Liver (tissue), 9 donors: ENCODE data around the gene ANKS3. TPM values are rescaled to one million over a fixed set of nuclear protein-coding genes. Genes with fewer than 3 reads are reported as not detected.
"Not testable (repeated sequence)": the region's sequence is repeated elsewhere in the genome, so short reads cannot be mapped to it uniquely, and the experiment has no call there.

Experiments
- DNase-seq: peaks from one replicate; pipeline ENCODE4 v3.0.0-alpha.2; 2017; ENCODE audit warnings: low spot score
- H3K27ac ChIP-seq, 2 donors: one replicate each; pipeline ENCODE4 v1.7.0; 2013; ENCODE audit warnings: inconsistent platforms in 2 of 2, low read length in 2 of 2, control low read depth in 1 of 2, low read depth in 1 of 2, mild to moderate bottlenecking in 1 of 2
- H3K27me3 ChIP-seq, 4 donors: one replicate each; pipeline versions ENCODE4 v1.6.1 to v1.7.0; 2013; ENCODE audit warnings: low read length in 3 of 4, inconsistent platforms in 1 of 4, mild to moderate bottlenecking in 1 of 4, moderate library complexity in 1 of 4; ENCODE audit not compliant: control insufficient read depth in 4 of 4, insufficient read depth in 4 of 4
- H3K36me3 ChIP-seq, 4 donors: one replicate each; pipeline versions ENCODE4 v1.6.1 to v1.7.0; 2013; ENCODE audit warnings: low read length in 3 of 4, mild to moderate bottlenecking in 3 of 4, low read depth in 1 of 4, moderate library complexity in 1 of 4; ENCODE audit not compliant: control insufficient read depth in 4 of 4, insufficient read depth in 3 of 4
- H3K4me1 ChIP-seq, 4 donors: one replicate each; pipeline versions ENCODE4 v1.6.1 to v1.7.0; 2013; ENCODE audit warnings: low read length in 3 of 4, mild to moderate bottlenecking in 3 of 4, moderate library complexity in 1 of 4; ENCODE audit not compliant: control insufficient read depth in 4 of 4, insufficient read depth in 4 of 4
- H3K4me3 ChIP-seq, 3 donors: one replicate each; pipeline versions ENCODE4 v1.6.1 to v1.7.0; 2013; ENCODE audit warnings: low read length in 3 of 3, control low read depth in 1 of 3, low read depth in 1 of 3, mild to moderate bottlenecking in 1 of 3
- H3K9ac ChIP-seq, 2 donors: one replicate each; pipeline ENCODE4 v1.7.0; 2013; ENCODE audit warnings: low read length in 2 of 2, mild to moderate bottlenecking in 2 of 2, moderate library complexity in 2 of 2, control low read depth in 1 of 2, low read depth in 1 of 2
- H3K9me3 ChIP-seq, 4 donors: one replicate each; pipeline versions ENCODE4 v1.6.1 to v1.7.0; 2013; ENCODE audit warnings: low read length in 3 of 4; ENCODE audit not compliant: control insufficient read depth in 4 of 4
- ATF3 ChIP-seq: IDR thresholded peaks from 2 replicates; pipeline ENCODE4 v1.6.1; 2016; ENCODE audit warnings: antibody characterized with exemption
- CTCF ChIP-seq: fragments of 150-350 bp; IDR thresholded peaks from 2 replicates; pipeline ENCODE4 v1.5.1; 2017; ENCODE audit warnings: improper control_type of control experiment, low read depth, low read length; ENCODE audit not compliant: missing input control
- EGR1 ChIP-seq, 2 donors: IDR thresholded peaks; 2 replicates each; pipeline ENCODE4 v1.6.1; 2016 to 2018; ENCODE audit warnings: antibody characterized with exemption in 2 of 2, low read depth in 2 of 2
- FOXA1 ChIP-seq: IDR thresholded peaks from 2 replicates; pipeline ENCODE4 v1.6.1; 2016; ENCODE audit warnings: antibody characterized with exemption
- FOXA2 ChIP-seq: IDR thresholded peaks from 2 replicates; pipeline ENCODE4 v1.6.1; 2016; ENCODE audit warnings: antibody characterized with exemption
- GABPA ChIP-seq, 2 donors: IDR thresholded peaks in 1 of 2; conservative IDR thresholded peaks in 1 of 2; 2 replicates each; pipeline ENCODE4 v1.6.1; 2016; ENCODE audit warnings: antibody characterized with exemption in 2 of 2, mild to moderate bottlenecking in 1 of 2, moderate library complexity in 1 of 2
- HNF4A ChIP-seq, 2 donors: conservative IDR thresholded peaks; 2 replicates each; pipeline ENCODE4 v1.6.1; 2016; ENCODE audit warnings: antibody characterized with exemption in 2 of 2, mild to moderate bottlenecking in 2 of 2
- HNF4G ChIP-seq: IDR thresholded peaks from 2 replicates; pipeline ENCODE4 v1.6.1; 2016; ENCODE audit warnings: antibody characterized with exemption
- JUND ChIP-seq, 2 donors: IDR thresholded peaks; 2 replicates each; pipeline ENCODE4 v1.6.1; 2016; ENCODE audit warnings: antibody characterized with exemption in 2 of 2
- MAX ChIP-seq: IDR thresholded peaks from 2 replicates; pipeline ENCODE4 v1.6.1; 2016; ENCODE audit warnings: antibody characterized with exemption
- RAD21 ChIP-seq, 2 donors: IDR thresholded peaks; 2 replicates each; pipeline ENCODE4 v1.6.1; 2016; ENCODE audit warnings: antibody characterized with exemption in 2 of 2, mild to moderate bottlenecking in 2 of 2
- REST ChIP-seq: IDR thresholded peaks from 2 replicates; pipeline ENCODE4 v1.6.1; 2016; ENCODE audit warnings: antibody characterized with exemption, mild to moderate bottlenecking
- RXRA ChIP-seq, 2 donors: IDR thresholded peaks; 2 replicates each; pipeline ENCODE4 v1.6.1; 2017 to 2018; ENCODE audit warnings: antibody characterized with exemption in 2 of 2, mild to moderate bottlenecking in 1 of 2
- SP1 ChIP-seq: IDR thresholded peaks from 2 replicates; pipeline ENCODE4 v1.6.1; 2018; ENCODE audit warnings: antibody characterized with exemption, mild to moderate bottlenecking
- TAF1 ChIP-seq: conservative IDR thresholded peaks from 2 replicates; pipeline ENCODE4 v1.6.1; 2016; ENCODE audit warnings: antibody characterized with exemption, mild to moderate bottlenecking
- YY1 ChIP-seq: IDR thresholded peaks from 2 replicates; pipeline ENCODE4 v1.6.1; 2016; ENCODE audit warnings: antibody characterized with exemption, mild to moderate bottlenecking
- WGBS: extraction: QIAGEN DNeasy Blood & Tissue Kit; methylation state at CpG from one replicate; pipeline ENCODE4 v1.1.7; 2013; 5-methylcytosine and 5-hydroxymethylcytosine counted together
- polyA plus RNA-seq, 2 donors: library from polyadenylated mRNA; stranded (reverse) in 1 of 2; unstranded in 1 of 2; fragments of 200-250 nt in 1 of 2; fragments of >200 nt in 1 of 2; fragmentation: Nextera tagmentation in 1 of 2; extraction: Ambion mirVana in 1 of 2; gene quantifications; one replicate each; pipeline versions ENCODE4 v1.2.1 to v1.2.3, GENCODE V29; 2013 to 2015
- total RNA-seq, 2 donors: library from RNA; depleted of rRNA; stranded (reverse); fragments of >200 nt; gene quantifications; one replicate each; pipeline ENCODE4 v1.2.3, GENCODE V29; 2014
- donor health status: healthy.
- donor health status: healthy.
- donor health status: healthy.
- donor health status: healthy.
- donor health status: healthy.

The ANKS3 gene
- total and polyA plus RNA-seq, 4 donors = 4.0 to 14.0 (median 4.7) TPM

- Histone ChIP-seq H3K36me3 (no peaks in the 10 kb centered on the region), H3K9ac (no peak overlapping the region), H3K9me3 (no peaks in the 10 kb centered on the region), H3K27ac (no peak overlapping the region), H3K4me3 (no peak overlapping the region), H3K27me3 (no peaks in the 10 kb centered on the region), H3K4me1 (peaks cover 0 to 6% (median 3%) of the 10 kb centered on the region in 4 donors)
- DNase-seq = no peak
- 44% methylated on average over 14 of the region's 14 CpGs for WGBS
- TF ChIP-seq HNF4A (conservative IDR thresholded peaks at IDR 0.05) (no peak), CTCF (no peak), FOXA1 (no peak), ATF3 (no peak), FOXA2 (no peak), REST (no peak), RAD21 (IDR thresholded peaks at IDR 0.05) (no peak), EGR1 (IDR thresholded peaks at IDR 0.05; ENCODE audit: low read depth in 2 of 2) (no peak), MAX (no peak), TAF1 (no peak), JUND (IDR thresholded peaks at IDR 0.05) (no peak), HNF4G (no peak), SP1 (no peak), YY1 (no peak), GABPA (IDR thresholded peaks at IDR 0.05 in 1 of 2, conservative IDR thresholded peaks at IDR 0.05 in 1 of 2) (no peak), RXRA (IDR thresholded peaks at IDR 0.05) (no peak)
These were observed 9.3 kb upstream of the ANKS3 start for GRCh38 chr16:4743226-4743878.

GRCh38 chr16:4738370-4738769 is 4.3 kb upstream of the ANKS3 start:
- H3K36me3 ChIP-seq, DNase-seq, H3K27me3 ChIP-seq, H3K9me3 ChIP-seq, H3K9ac ChIP-seq, H3K27ac ChIP-seq, H3K4me3 ChIP-seq: not testable (repeated sequence)
- 84% methylated on average over 5 of the region's 5 CpGs for WGBS
- peaks cover 4 to 14% (median 8%) of the 10 kb centered on the region in 4 donors for H3K4me1 ChIP-seq
